ENCODE measurements around the gene RAB14. TPM values are rescaled to one million over a fixed set of nuclear protein-coding genes. Genes with fewer than 3 reads are reported as not detected.
"Not testable (repeated sequence)": the region's sequence is repeated elsewhere in the genome, so short reads cannot be mapped to it uniquely, and the experiment has no call there.

Gene RAB14
- total RNA-seq, 2 experiments from 2014 or later: 54.3 to 55.5 TPM

- peak overlapping the region; percentile 50 for H3K27ac Mint-ChIP-seq
- no peak for ATAC-seq
- H3K4me3 Mint-ChIP-seq: no peak overlapping the region
- CTCF ChIA-PET: interaction anchor here (1.0 kb wide), 1 partner anchor 28 kb away, joined by 3 read pairs; no protein-coding TSS in a partner anchor
- DNase-seq: no peak
- H3K36me3 Mint-ChIP-seq (ENCODE audit: low read depth): peaks cover 70% of the 10 kb centered on the region
- H3K27me3 Mint-ChIP-seq: no peaks in the 10 kb centered on the region
- peaks cover 2% of the 10 kb centered on the region for H3K4me1 Mint-ChIP-seq (ENCODE audit: low read depth)
- POLR2A ChIA-PET: no interaction called here
- intact Hi-C loops (cut with micrococcal nuclease): no loop called here
- no peak for TF ChIP-seq CTCF (IDR thresholded peaks at IDR 0.05)
- H3K9me3 Mint-ChIP-seq: no peaks in the 10 kb centered on the region
Observed at GRCh38 chr9:121140162-121140561, 61.5 kb downstream of the RAB14 start.

- no peak overlapping the region for H3K27ac Mint-ChIP-seq
- POLR2A ChIA-PET: interaction anchor here (0.6 kb wide), 1 partner anchor 16 kb away, joined by 3 read pairs; no protein-coding TSS in a partner anchor
- CTCF ChIA-PET: interaction anchor here (1.0 kb wide), 1 partner anchor 18 kb away, joined by 3 read pairs; no protein-coding TSS in a partner anchor
- TF ChIP-seq CTCF (IDR thresholded peaks at IDR 0.05): no peak
- no peaks in the 10 kb centered on the region for H3K9me3 Mint-ChIP-seq
- ATAC-seq: no peak
- no peak overlapping the region for H3K4me3 Mint-ChIP-seq
- no peaks in the 10 kb centered on the region for H3K27me3 Mint-ChIP-seq
- peaks cover 4% of the 10 kb centered on the region for H3K4me1 Mint-ChIP-seq (ENCODE audit: low read depth)
- H3K36me3 Mint-ChIP-seq (ENCODE audit: low read depth): peaks cover 69% of the 10 kb centered on the region
- no peak for DNase-seq
- intact Hi-C loops (cut with micrococcal nuclease): no loop called here
Observed at GRCh38 chr9:121138973-121139372, 62.7 kb downstream of the RAB14 start.

GRCh38 chr9:121138561-121138960, 63.1 kb downstream of the RAB14 start:
- no peak overlapping the region for H3K27ac Mint-ChIP-seq
- no peaks in the 10 kb centered on the region for H3K9me3 Mint-ChIP-seq
- intact Hi-C loops (cut with micrococcal nuclease): no loop called here
- peaks cover 68% of the 10 kb centered on the region for H3K36me3 Mint-ChIP-seq (ENCODE audit: low read depth)
- POLR2A ChIA-PET: no interaction called here
- H3K4me3 Mint-ChIP-seq: no peak overlapping the region
- H3K27me3 Mint-ChIP-seq: no peaks in the 10 kb centered on the region
- TF ChIP-seq CTCF (IDR thresholded peaks at IDR 0.05): no peak
- peaks cover 4% of the 10 kb centered on the region for H3K4me1 Mint-ChIP-seq (ENCODE audit: low read depth)
- DNase-seq: no peak
- CTCF ChIA-PET: interaction anchor here (1.0 kb wide), 1 partner anchor 17 kb away, joined by 3 read pairs; no protein-coding TSS in a partner anchor
- no peak for ATAC-seq

GRCh38 chr9:121135642-121136041, 66.0 kb downstream of the RAB14 start:
- ATAC-seq (no peak), DNase-seq (no peak)
- Mint-ChIP-seq H3K36me3 (ENCODE audit: low read depth) (peaks cover 73% of the 10 kb centered on the region), H3K27me3 (no peaks in the 10 kb centered on the region), H3K4me1 (ENCODE audit: low read depth) (peaks cover 33% of the 10 kb centered on the region), H3K9me3 (peaks cover 5% of the 10 kb centered on the region), H3K27ac (no peak overlapping the region), H3K4me3 (no peak overlapping the region)
- no peak for TF ChIP-seq CTCF (IDR thresholded peaks at IDR 0.05)
- ChIA-PET CTCF (interaction anchor here (0.9 to 1.3 kb wide), 2 partner anchors 14 to 17 kb away, joined by 3 to 5 read pairs; no protein-coding TSS in a partner anchor), POLR2A (interaction anchor here (1.0 to 1.6 kb wide), 2 partner anchors 13 to 66 kb away, joined by 3 read pairs; partner anchors contain the start of gene RAB14)
- intact Hi-C loops (cut with micrococcal nuclease): no loop called here

- Mint-ChIP-seq H3K27ac (peak overlapping the region; percentile 66), H3K27me3 (no peaks in the 10 kb centered on the region), H3K4me3 (no peak overlapping the region), H3K4me1 (ENCODE audit: low read depth) (peaks cover 54% of the 10 kb centered on the region), H3K36me3 (ENCODE audit: low read depth) (peaks cover 79% of the 10 kb centered on the region), H3K9me3 (peaks cover 13% of the 10 kb centered on the region)
- ChIA-PET POLR2A (no interaction called here), CTCF (interaction anchor here (0.6 to 1.6 kb wide), 4 partner anchors 12 to 85 kb away, joined by 3 to 5 read pairs (median 4); no protein-coding TSS in a partner anchor)
- DNase-seq (peak; percentile 83), ATAC-seq (peak; percentile 87)
- TF ChIP-seq CTCF (IDR thresholded peaks at IDR 0.05): no peak
- intact Hi-C loops (cut with micrococcal nuclease): no loop called here
Observed at GRCh38 chr9:121133104-121133816, 68.4 kb downstream of the RAB14 start.

- DNase-seq; CTCF ChIA-PET; H3K27ac Mint-ChIP-seq; intact Hi-C loops (cut with micrococcal nuclease); H3K4me3 Mint-ChIP-seq; POLR2A ChIA-PET; ATAC-seq; H3K27me3 Mint-ChIP-seq: not testable (repeated sequence)
- peaks cover 60% of the 10 kb centered on the region for H3K4me1 Mint-ChIP-seq (ENCODE audit: low read depth)
- peaks cover 77% of the 10 kb centered on the region for H3K36me3 Mint-ChIP-seq (ENCODE audit: low read depth)
- peaks cover 17% of the 10 kb centered on the region for H3K9me3 Mint-ChIP-seq
Observed at GRCh38 chr9:121129384-121129783, 72.3 kb downstream of the RAB14 start.

Measured in activated CD8-positive, alpha-beta T cell treated with anti-CD3 and anti-CD28 coated beads for 36 hours (primary cell).